WI38 (cell line): ENCODE data around the gene HS6ST3.

Source experiments
- H3K4me3 ChIP-seq: 2 replicates; pipeline ENCODE4 v1.5.1; 2011; ENCODE audit warnings: low read depth, mild to moderate bottlenecking, control low read depth, low read length
- TF ChIP-seq, protein P1 (sequence below): IDR thresholded peaks from 2 replicates; pipeline ENCODE4 v1.5.1; 2012; ENCODE audit warnings: low read depth, mild to moderate bottlenecking, control low read depth, low read length

The HS6ST3 gene

DNA sequence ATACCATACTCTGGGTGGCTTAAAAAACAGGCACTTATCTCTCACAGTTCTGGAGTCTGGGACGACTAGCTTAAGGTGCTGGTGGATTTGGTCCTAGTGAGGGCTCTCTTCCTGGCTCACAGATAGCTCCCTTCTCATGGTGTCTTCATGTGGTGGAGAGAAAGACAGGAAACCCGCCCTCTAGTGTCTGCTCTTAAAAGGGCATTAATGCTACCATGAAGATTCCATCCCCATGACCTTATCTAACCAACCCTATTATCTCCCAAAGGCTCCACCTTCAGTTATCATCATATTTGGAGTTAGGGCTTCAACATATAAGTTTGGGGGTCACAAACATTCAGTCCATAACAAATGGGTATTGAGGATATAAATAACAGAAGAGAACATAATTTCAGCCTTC lies 139.4 kb downstream of the HS6ST3 start:
- no peak overlapping the region for H3K4me3 ChIP-seq
- TF ChIP-seq, protein P1, sequence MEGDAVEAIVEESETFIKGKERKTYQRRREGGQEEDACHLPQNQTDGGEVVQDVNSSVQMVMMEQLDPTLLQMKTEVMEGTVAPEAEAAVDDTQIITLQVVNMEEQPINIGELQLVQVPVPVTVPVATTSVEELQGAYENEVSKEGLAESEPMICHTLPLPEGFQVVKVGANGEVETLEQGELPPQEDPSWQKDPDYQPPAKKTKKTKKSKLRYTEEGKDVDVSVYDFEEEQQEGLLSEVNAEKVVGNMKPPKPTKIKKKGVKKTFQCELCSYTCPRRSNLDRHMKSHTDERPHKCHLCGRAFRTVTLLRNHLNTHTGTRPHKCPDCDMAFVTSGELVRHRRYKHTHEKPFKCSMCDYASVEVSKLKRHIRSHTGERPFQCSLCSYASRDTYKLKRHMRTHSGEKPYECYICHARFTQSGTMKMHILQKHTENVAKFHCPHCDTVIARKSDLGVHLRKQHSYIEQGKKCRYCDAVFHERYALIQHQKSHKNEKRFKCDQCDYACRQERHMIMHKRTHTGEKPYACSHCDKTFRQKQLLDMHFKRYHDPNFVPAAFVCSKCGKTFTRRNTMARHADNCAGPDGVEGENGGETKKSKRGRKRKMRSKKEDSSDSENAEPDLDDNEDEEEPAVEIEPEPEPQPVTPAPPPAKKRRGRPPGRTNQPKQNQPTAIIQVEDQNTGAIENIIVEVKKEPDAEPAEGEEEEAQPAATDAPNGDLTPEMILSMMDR, result no peak

DNA sequence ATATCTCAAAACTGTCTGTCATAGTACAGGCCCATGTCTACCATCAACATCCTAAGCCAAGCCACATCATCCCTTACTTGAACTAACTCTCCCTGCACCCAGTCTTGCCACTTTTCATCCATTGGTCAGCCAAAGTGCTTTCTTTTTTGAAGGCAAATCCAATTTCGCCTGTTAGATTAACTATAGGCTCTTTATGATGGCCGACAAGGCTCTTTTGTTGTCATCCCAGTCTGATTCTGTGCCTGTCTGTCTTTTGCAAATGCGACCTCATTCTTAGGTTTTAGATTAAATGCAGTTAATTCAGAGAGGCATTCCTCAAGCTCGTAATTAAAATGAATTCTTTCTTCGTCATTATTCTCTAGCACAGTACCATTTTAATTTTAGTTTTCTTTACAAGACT lies 148.3 kb downstream of the HS6ST3 start:
- no peak overlapping the region for H3K4me3 ChIP-seq
- TF ChIP-seq, protein P1, result no peak

DNA sequence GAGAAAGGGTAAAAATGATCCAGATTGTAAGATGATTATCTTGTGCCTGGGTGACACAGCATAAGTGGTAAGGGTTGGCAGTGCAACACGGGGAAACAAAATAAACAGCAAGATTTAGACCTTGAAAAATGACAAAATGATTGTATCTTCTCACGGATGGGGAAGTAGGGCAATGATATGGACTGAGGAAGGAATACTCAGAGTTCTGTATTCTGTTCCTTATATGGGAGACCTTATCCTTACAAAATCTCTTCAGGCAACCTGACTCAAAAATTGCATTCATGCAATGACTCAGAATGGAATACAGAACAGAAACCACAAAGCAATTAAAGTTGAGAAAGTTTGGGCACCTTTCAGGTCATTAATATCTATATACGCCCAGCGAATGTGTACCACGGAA lies 149.0 kb downstream of the HS6ST3 start:
- H3K4me3 ChIP-seq, result no peak overlapping the region
- TF ChIP-seq, protein P1, result no peak

- TF ChIP-seq, protein P1, result no peak
- H3K4me3 ChIP-seq, result no peak overlapping the region
Observed at GRCh38 chr13:96243376-96243775, 153.5 kb downstream of the HS6ST3 start.

GRCh38 chr13:96248103-96248502 lies 158.2 kb downstream of the HS6ST3 start:
- no peak overlapping the region for H3K4me3 ChIP-seq
- TF ChIP-seq, protein P1, result no peak

GRCh38 chr13:96248996-96249395 lies 159.1 kb downstream of the HS6ST3 start:
- H3K4me3 ChIP-seq, result no peak overlapping the region
- TF ChIP-seq, protein P1, result no peak

GRCh38 chr13:96252903-96253302 lies 163.0 kb downstream of the HS6ST3 start:
- TF ChIP-seq, protein P1, result no peak
- no peak overlapping the region for H3K4me3 ChIP-seq
